Activated CD8-positive, alpha-beta memory T cell treated with anti-CD3 and anti-CD28 coated beads, Interleukin-2, amount 50 U/mL, for 24 hours (primary cell): ENCODE measurements around the gene GTF2IRD1.
"Not testable (repeated sequence)": the region's sequence is repeated elsewhere in the genome, so short reads cannot be mapped to it uniquely, and the experiment has no call there.

ENCODE experiments used
- DNase-seq: peaks from one replicate; pipeline ENCODE4 v3.0.0-alpha.2; 2020; ENCODE audit errors: extremely low read depth

Gene GTF2IRD1

DNA sequence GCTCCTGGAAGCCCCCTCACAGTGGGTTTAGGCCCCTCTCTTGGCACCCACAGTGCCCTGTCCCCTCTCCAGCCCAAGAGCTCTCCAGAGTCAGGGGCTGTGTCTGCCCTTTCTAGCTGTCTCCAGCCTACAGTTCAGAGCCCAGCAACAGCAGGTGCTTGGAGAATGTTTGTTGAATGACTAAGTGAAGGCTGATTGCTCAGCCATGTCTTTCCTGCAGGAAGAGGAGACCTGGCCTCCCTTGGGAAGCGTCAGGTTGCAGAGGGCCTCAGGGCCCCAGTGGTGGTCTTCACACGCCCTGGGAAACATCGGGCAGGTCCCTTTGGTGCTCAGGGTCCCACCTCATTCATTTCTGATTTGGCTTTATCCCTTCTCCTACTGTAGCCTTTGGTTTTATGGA is 62.5 kb downstream of the GTF2IRD1 start:
- no peak for DNase-seq

DNA sequence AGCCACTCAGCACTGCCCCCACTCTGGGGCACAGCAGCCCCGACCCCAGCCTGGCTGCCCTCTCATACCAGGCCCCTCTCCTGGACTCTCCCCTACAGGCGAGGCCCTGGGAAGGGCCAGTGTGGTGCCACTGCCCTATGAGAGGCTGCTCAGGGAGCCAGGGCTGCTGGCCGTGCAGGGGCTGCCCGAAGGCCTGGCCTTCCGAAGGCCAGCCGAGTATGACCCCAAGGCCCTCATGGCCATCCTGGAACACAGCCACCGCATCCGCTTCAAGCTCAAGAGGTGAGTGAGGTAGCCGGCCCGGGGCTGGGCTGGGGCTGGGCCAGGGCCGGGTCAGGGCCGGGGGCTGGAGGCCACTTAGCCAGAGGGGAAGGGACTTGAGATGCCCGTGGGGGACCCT is 64.3 kb downstream of the GTF2IRD1 start:
- DNase-seq, result no peak

DNA sequence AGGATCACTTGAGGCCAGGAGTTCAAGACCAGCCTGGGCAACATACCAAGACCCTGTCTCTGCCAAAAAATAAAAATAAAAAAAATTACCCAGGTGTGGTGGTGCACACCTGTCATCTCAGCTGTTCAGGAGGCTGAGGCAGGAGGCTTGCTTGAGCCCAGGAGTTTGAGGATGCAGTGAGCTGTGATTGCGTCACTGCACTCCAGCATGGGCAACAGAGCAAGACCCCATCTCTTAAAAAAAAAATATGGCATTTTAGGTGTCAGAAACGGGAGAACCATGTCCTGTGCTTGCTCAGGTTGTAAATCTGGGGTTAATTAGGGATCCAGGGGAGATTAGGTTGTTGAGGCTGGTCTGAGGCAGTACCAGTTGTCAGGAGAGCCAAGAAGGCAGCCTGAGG is 64.9 kb downstream of the GTF2IRD1 start:
- no peak for DNase-seq

DNA sequence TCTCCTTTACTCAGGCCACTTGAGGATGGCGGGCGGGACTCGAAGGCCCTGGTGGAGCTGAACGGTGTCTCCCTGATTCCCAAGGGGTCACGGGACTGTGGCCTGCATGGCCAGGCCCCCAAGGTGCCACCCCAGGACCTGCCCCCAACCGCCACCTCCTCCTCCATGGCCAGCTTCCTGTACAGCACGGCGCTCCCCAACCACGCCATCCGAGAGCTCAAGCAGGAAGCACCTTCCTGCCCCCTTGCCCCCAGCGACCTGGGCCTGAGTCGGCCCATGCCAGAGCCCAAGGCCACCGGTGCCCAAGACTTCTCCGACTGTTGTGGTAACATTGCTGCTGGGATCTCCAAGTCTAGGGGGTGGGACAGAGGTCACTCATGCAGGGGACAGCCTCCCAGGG is 65.7 kb downstream of the GTF2IRD1 start:
- no peak for DNase-seq

DNA sequence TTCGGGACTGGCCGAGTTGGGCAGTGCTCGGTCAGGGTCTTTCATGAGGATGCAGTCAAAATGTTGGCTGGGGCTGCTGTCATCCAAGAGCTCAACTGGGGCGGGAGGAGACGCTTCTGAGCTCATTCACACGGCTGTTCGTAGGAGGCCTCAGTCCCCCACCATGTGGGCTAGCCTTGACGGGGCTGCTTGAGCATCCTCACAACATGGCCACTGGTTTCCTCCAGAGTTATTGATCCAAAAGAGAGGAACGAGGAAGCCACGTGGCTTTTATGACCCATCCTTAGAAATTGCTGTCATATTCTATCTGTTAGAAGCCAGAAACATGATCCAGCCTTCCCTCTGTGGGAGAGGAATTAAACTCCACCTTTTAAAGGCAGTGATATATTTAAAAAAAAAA is 68.1 kb downstream of the GTF2IRD1 start:
- no peak for DNase-seq

DNA sequence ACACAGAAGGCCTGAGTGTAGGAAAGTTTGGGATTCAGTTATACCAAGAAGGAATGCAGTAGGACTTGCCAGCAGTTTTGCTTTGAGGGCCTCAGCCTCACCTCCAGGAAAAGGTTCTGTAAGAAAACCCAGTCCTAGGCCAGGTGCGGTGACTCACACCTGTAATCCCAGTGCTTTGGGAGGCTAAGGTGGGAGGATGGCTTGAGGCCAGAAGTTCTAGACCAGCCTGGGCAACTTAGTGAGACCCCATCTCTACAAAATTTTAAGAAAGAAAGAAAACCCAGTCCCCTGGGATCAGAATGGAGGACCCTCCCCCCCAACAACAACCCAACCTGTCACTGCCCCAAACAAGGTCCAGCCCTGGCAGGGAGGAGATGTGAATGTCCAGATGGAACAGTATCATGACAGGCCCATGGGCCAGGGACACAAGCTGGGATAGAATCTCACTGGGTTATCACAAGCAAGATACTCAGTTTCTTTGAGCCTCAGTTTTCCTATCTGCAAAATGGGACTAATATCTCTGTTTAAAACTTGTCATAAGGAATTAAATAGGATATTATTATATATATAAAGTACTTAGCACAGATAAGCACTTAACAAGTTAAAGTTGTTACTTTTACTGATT is 68.7 kb downstream of the GTF2IRD1 start:
- no peak for DNase-seq

DNA sequence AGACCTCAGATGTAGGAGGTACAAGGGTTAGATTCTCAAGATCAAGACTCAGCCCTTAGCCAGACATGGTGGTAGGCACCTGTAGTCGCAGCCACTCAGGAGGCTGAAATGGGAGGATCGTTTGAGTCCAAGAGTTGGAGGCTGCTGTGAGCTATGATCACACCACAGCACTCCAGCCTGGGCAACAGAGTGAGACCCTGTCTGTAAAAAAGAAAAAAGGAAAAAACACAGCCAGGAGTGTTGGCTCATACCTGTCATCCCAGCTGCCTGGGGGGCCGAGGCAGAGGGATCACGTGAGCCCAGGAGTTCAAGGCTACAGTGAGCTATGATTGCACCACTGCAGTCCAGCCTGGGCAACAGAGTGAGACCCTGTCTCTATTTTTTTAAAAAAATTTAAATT is 69.3 kb downstream of the GTF2IRD1 start:
- no peak for DNase-seq

DNA sequence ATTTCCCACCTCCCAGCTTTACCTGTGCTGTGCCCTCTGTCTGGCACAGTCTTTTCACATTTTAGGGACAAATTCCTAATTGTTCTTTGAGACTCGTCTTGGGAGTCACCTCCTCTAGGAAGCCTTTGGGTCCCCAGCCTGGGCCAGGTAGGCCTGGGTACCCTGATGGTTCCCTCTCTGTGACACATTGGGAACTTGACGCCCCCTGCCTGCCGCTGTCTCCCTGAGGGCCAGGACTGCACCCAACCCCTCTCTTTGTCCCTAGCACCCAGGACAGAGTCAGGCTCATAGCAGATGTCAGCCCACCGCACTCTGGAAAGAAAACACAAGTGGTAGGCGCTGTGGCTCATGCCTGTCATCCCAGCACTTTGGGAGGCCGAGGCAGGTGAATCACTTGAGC is 71.4 kb downstream of the GTF2IRD1 start:
- DNase-seq, result no peak

DNA sequence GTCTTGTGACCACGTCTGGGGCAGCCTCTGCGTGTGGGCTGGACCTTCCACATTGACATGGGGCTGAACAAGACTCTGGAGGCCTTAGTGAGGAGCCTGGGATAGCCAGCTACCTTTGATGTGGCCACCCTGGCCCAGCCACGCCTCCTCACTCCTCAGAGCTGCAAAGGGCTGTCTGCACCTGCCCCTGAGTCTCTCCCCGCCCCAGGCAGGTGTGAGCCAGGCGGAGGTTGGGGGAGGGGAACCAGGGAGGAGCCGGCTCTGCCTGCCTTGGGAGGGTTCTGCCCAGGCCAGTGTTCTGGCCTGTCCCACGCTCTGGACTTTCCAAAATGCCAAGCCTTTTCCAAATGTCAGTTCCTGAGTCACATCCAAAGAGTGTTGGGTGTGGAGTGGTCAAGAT is 72.2 kb downstream of the GTF2IRD1 start:
- no peak for DNase-seq

DNA sequence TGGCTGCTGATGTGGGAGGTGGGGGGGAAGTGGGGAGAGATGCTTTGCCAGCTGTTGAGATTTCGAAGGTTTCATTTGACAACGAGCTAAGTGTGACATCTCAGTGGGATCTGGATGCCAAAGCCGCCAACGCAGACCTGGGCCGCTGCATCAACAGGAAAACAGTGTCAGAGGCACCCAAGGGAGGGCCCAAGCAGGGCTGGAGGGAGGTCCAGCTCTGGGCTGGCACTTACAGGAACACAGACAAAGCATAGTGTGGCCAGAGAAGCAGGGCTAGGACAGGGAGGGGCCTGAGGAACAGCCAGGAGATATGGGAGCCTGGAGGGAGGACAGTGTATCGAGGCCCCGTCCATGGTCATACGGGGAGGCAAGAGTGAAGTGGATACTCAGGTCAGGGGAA is 73.1 kb downstream of the GTF2IRD1 start:
- no peak for DNase-seq

DNA sequence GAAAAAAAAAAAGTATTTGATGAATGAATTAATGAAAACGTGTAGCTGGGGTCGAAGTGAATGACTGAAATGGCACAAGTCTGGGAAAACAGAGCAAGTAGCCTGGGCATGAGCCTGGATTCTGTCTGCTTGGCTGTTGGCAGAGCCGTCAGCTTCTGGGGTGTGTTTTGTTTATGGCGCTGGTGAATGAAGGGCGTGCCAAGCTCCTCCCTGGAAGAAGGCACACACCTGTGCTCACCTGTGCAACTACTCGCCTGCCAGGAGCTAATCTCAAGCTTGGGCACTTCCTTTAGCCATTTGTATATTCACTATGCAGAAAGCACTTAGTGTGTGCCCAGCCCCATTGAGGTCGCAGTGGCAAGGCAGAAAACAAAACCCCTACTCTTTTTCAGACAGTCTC is 74.1 kb downstream of the GTF2IRD1 start:
- DNase-seq, result no peak

DNA sequence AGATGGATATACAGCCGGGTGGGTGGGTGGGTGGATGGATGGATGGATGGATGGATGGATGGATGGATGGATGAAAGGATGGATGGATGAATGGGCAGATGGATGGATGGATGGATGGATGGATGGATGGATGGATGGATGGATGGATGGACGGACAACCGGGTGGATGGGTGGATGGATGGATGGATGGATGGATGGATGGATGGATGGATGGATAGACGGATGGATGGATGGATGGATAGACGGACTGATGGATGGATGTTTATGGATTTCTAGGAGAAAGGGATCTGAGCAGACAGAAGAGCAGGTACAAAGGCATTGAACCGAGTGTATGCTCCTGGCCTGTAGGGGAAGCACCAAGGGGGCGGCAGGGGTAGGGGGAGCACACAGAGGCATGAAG is 75.1 kb downstream of the GTF2IRD1 start:
- DNase-seq, result not testable (repeated sequence)

DNA sequence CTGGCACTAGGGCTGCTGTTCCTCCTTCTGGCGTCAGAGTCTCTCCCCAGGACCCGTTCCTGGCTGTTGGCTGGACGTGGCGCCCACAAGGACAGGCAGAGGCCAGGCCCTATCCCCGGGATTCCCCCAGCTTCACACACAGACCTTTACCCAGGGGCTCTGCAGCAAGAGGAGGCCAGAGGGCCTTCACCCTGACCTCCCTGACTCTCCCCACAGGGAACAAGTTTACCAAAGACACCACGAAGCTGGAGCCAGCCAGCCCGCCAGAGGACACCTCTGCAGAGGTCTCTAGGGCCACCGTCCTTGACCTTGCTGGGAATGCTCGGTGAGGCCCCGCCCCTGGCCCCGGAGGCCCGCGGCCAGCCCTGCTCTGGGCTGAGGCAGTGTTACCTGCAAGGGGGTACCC is 82.2 kb downstream of the GTF2IRD1 start:
- DNase-seq, result no peak

DNA sequence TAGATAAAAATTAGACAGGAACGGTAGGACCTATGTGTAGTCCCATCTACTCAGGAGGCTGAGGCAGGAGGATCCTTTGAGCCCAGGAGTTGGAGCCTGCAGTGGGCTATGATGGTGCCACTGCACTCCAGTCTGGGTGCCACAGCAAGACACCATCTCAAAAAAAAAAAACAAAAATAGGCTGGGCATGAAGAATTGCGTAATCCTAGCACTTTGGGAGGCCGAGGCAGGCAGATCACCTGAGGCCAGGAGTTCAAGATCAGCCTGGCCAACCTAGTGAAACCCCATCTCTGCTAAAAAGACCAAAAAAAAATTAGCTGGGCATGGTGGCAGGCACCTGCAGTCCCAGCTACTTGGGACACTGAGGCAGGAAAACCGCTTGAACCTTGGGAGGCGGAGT is 88.2 kb downstream of the GTF2IRD1 start:
- DNase-seq, result not testable (repeated sequence)

DNA sequence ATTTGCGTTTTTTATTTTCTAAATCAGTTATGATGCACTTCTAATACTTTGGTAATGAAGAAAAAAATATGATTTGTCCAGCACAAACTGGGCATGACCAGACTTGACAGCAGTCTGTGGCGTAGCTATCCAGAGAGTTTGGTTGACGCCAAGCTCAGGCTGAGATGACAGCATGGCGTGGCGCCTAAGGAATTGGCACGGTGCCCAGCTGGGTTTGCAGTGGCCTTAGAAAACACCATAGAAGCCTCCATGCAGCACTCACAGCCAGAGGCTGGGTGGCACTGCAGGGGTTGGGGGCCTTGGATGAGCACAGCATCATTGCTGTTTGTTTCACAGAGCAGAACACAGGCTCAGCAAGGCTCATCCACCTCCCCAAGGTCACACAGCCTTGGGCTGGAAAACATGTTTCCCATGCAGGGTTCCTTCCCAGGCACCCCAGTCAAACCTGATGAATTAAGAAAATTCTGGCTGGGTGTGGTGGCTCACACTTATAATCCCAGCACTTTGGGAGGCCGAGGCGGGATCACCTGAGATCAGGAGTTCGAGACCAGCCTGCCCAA is 88.9 kb downstream of the GTF2IRD1 start:
- no peak for DNase-seq

DNA sequence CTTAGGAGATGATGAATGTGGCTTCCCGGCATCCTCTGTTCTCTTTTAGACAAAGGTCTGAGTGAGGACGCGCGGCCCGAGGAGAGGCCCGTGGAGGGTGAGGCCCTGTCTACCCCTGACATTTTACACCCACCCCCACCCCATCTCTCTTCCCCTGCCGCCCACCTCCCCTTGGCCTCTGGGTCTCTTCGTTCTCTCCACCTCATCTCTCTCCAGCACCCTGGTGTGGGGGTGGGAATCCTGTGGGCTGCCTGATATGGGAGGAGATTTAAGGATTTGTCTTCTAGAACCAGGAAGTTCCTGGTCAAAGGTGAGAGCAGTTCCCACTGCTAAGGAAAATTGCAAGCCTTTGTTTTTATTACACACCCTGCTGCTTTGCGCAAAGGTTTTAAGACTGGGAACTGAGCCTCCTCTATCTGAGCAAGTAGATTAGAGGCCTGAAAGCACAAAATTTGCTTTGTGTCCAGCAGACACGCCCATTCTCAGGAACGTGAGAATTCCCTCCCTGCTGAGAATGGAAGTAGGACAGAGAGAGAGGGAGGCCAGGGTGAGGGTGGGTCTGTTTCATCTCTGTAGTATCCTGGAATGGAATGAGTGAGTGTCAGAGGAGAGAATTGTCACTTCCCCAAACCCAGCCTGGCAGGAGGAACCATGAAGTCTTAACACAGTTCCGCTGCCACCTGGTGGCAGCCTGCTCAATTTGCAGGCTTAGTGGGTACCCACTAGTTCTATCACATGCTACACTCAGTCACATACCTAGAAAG is 91.2 kb downstream of the GTF2IRD1 start:
- DNase-seq, result no peak

DNA sequence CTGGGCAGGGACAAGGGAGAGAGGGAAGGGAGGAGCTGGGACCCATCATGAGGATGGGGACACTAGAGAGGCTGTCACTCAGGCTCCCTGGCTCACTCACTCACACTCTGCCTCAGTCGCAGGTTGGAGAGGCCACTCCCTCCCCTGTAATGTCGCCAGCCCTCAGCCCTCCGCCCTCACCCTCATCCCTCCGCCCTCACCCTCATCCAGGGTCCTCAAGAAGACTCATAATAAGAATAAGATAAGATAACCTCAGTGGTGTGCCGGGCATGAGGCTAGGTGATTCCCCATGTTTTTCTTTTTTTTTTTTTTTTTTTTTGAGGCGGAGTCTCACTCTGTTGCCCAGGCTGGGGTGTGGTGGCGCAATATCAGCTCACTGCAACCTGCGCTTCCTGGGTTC is 92.2 kb downstream of the GTF2IRD1 start:
- no peak for DNase-seq

DNA sequence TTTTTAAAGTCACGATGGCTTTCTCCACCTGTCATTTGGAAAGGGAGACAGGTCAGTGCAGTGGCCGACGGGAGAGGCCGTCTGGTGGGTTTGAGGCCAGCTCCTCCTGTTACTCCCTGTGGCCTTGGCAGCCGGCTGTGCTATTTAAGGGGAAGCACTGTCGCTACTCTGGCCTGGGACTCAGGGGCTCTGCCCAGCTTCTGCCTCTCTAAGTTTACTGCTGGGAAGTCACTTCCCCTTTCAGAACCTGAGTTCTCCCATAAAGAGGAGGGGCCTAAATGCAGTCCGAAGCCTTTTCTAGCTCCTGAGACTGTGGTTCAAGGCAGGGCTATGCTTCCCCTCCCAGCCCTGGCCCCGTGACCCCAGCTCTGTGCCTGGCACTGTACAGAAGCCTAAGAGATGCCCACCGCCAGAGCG is 99.9 kb downstream of the GTF2IRD1 start:
- DNase-seq, result not testable (repeated sequence)

DNA sequence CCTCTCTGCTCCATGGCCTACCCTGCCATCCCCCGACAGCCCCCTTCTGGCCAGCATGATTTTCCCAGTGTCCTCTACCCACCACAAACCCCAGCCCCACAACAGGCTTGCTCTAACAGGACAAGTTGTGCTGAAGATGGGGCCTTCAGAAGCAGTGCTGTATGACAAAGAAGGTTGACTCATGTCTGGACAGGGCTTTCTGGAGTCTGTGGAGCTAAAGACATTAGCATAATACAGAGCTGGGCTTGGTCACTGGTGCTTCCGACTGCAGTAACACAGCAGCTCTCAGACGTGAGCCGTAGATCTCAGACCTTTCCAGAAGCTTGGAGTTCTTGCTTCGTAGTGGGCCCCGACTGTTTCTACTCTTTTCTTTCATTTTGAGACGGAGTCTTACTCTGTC is 100.5 kb downstream of the GTF2IRD1 start:
- DNase-seq, result no peak

DNA sequence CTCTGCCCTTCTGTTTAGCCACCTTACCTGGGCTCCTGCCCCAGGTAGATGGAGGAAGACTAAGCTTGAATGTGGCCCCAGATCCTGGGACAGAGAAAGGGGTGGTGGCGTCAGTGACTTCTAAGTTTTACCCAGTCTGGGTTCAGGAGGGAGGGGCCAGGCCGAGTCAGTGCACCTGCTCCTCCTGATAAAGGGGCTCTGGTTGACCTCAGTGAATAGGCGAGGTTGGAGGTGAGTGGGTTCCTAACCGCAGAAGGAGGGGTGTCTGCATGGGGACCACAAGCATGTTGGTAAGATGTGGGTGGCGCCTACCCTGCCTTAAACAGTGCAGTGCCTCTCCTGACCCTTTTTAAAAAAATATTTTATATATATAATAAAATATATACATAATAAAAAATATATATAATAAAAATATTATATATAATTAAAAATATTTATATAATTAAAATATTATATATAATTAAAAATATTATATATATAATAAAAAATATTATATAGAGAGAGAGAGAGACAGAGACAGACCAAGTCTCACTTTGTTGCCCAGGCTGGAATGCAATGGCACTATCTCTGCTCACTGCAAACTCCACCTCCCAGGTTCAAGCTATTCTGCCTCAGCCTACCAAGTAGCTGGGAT is 106.5 kb downstream of the GTF2IRD1 start:
- DNase-seq, result no peak

DNA sequence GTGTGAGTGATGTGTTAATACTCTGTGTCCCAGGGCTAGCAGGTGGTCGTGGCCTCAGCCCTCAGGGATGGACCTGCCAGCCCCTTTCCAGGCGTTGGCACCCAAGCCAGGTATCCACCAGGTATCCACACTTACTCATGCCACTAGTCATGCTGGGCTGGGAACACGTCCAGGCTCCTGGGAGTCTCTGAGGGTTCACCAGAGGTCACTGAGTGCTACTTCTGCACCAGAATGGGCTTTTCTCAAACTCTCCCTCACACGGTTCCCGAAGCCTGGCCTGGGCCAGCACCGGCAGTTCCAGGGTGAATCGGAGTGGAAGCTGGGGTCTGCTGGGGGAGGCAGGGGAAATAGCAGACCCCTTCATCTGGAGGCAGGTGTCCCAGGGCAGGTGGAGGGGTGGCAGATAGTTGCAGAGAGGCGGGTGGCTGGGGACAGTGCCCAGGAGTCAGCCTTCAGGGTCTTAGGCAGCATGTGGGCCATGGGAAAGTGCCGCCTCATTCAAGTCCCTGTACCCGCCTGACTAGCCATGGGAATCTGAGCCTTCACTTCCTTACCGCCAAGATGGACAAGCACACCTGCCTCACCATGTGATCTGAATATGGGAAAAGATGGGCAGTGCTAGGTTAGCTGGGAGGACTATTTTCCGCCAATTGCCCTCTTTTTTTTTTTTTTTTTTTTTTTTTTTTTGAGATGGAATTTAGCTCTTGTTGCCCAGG is 108.3 kb downstream of the GTF2IRD1 start:
- DNase-seq, result no peak

DNA sequence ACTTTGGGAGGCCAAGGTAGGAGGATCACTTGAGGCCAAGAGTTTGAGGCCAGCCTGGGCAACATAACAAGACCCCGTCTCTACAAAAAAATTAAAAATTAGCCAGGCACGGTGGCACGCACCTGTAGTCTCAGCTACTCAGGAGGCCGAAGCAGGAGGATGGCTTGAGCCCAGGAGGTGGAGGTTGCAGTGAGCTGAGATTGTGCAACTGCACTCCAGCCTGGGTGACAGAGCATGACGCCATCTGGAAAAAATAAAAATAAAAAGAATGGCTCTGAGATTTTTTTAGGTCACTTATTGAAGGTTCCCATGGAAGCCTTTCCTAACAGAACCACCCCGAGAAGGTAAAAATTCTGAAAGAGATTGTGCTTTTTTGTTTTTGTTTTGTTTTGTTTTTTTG is 109.9 kb downstream of the GTF2IRD1 start:
- DNase-seq, result not testable (repeated sequence)
